Breast epithelium (tissue), 3 donors: ENCODE measurements around the gene PCDH9.

Experiments
- POLR2A ChIP-seq: fragments of 450-650 bp; IDR thresholded peaks from one replicate; pipeline ENCODE4 v1.6.1; 2016; ENCODE audit warnings: antibody characterized with exemption, mild to moderate bottlenecking, moderate library complexity
- POLR2AphosphoS5 ChIP-seq, 3 donors: sonication (generic); formaldehyde crosslinking; IDR thresholded peaks; one replicate each; pipeline ENCODE4 v1.6.1; 2017; ENCODE audit warnings: antibody characterized with exemption in 3 of 3
- TF ChIP-seq, protein P1 (sequence below), 3 donors: fragments of 450-650 bp; IDR thresholded peaks; one replicate each; pipeline ENCODE4 v1.5.1; 2016 to 2017; ENCODE audit warnings: antibody characterized with exemption in 3 of 3, mild to moderate bottlenecking in 3 of 3, moderate library complexity in 3 of 3

DNA sequence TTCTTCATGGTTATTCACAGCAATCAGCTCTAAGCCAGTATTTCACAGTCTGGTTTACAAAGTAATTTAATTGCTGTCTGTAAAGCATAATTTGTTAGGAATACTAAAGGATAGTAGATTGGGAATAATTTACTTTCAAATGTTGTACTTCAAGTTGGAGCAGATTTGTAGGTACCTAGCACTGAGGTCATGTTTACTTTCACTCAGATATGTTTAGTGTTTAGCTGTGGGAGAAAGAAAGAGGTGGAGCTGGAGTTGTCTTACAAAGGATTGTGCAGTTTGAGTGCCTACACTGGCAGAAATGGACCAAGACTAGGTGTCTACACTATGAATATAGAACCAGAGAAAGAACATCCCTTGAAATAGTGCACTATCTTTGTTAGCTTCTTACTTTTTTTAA is 464.6 kb downstream of the PCDH9 start:
- TF ChIP-seq, protein P1, sequence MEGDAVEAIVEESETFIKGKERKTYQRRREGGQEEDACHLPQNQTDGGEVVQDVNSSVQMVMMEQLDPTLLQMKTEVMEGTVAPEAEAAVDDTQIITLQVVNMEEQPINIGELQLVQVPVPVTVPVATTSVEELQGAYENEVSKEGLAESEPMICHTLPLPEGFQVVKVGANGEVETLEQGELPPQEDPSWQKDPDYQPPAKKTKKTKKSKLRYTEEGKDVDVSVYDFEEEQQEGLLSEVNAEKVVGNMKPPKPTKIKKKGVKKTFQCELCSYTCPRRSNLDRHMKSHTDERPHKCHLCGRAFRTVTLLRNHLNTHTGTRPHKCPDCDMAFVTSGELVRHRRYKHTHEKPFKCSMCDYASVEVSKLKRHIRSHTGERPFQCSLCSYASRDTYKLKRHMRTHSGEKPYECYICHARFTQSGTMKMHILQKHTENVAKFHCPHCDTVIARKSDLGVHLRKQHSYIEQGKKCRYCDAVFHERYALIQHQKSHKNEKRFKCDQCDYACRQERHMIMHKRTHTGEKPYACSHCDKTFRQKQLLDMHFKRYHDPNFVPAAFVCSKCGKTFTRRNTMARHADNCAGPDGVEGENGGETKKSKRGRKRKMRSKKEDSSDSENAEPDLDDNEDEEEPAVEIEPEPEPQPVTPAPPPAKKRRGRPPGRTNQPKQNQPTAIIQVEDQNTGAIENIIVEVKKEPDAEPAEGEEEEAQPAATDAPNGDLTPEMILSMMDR (IDR thresholded peaks at IDR 0.05) = no peak
- TF ChIP-seq POLR2AphosphoS5 (IDR thresholded peaks at IDR 0.05) (no peak), POLR2A (no peak)
